ENCODE measurements around the gene GALNT10. TPM values are rescaled to one million over a fixed set of nuclear protein-coding genes. Genes with fewer than 3 reads are reported as not detected.

The GALNT10 gene
- total RNA-seq, 1 donor from 2014 or later = 93.8 TPM

DNA sequence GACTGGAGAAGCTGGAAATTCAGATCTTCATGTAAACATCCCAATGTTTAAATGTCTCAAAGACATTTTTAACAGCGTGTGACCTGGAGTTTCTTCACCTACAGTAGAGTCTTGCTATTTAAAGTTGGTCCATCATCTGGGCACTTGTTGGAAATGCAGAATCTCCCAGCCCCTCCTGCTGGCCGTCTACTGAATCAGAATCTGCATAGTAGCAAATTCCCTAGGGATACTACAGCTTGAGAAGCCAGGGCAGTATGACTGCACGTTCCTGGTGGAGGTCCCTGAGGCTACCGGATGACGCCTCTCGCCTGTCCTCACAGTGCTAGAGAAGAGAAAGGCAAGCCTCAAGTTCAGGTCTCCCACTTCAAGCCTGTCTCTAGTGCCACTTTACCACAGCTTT lies 271.0 kb downstream of the GALNT10 start:
- DNase-seq (no peak), ATAC-seq (no peak)
- Histone ChIP-seq H3K36me3 (peaks cover 25% of the 10 kb centered on the region), H3K27me3 (no peaks in the 10 kb centered on the region), H3K27ac (no peak overlapping the region), H3K4me3 (no peak overlapping the region), H3K4me1 (no peaks in the 10 kb centered on the region), H3K9me3 (no peaks in the 10 kb centered on the region)
- intact Hi-C loops (cut with DNase I) = no loop called here
- TF ChIP-seq, protein P1, sequence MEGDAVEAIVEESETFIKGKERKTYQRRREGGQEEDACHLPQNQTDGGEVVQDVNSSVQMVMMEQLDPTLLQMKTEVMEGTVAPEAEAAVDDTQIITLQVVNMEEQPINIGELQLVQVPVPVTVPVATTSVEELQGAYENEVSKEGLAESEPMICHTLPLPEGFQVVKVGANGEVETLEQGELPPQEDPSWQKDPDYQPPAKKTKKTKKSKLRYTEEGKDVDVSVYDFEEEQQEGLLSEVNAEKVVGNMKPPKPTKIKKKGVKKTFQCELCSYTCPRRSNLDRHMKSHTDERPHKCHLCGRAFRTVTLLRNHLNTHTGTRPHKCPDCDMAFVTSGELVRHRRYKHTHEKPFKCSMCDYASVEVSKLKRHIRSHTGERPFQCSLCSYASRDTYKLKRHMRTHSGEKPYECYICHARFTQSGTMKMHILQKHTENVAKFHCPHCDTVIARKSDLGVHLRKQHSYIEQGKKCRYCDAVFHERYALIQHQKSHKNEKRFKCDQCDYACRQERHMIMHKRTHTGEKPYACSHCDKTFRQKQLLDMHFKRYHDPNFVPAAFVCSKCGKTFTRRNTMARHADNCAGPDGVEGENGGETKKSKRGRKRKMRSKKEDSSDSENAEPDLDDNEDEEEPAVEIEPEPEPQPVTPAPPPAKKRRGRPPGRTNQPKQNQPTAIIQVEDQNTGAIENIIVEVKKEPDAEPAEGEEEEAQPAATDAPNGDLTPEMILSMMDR (IDR thresholded peaks at IDR 0.05) = no peak

DNA sequence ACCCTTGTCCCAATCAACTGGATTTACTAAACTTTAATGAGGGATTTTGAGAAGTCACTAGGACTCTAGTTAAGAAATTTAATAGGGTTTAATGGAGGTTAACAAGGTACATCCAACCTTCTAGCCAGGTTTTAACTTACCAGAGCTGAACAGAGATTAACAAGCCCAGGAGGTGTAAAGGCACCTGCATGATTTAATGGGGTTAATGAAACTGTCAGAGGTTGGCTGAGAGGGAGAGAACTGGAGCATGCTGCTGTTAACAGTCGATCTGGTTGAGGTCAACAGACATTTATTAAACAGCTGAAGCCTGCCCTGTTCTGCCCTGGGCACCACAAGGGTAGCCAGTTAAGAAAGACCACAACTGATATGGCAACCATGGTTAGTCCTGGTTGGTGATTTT lies 273.9 kb downstream of the GALNT10 start:
- ATAC-seq (no peak), DNase-seq (no peak)
- TF ChIP-seq, protein P1 (IDR thresholded peaks at IDR 0.05) = no peak
- intact Hi-C loops (cut with DNase I) = no loop called here
- Histone ChIP-seq H3K4me1 (no peaks in the 10 kb centered on the region), H3K27ac (no peak overlapping the region), H3K4me3 (no peak overlapping the region), H3K36me3 (no peaks in the 10 kb centered on the region), H3K9me3 (no peaks in the 10 kb centered on the region), H3K27me3 (peaks cover 11% of the 10 kb centered on the region)

DNA sequence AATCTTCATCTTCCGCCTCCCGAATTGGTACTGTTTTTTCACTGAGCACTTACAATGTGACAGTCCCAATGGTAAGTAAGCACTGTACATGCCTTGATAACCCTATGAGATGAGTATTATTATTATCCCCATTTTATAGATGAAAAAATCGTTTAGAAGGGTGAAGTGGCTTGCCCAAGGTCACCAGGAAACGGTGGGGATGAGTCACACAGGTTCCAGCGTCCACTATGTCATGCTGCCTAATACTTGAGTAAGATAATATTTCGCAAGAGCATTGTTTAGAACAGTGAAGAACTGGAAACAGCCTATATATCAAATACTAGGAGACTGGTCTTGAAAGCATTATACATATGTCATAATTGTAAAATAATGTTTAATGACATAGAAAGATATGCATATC lies 274.6 kb downstream of the GALNT10 start:
- Histone ChIP-seq H3K4me3 (no peak overlapping the region), H3K36me3 (no peaks in the 10 kb centered on the region), H3K9me3 (no peaks in the 10 kb centered on the region), H3K4me1 (no peaks in the 10 kb centered on the region), H3K27me3 (peaks cover 18% of the 10 kb centered on the region), H3K27ac (no peak overlapping the region)
- DNase-seq (no peak), ATAC-seq (peak; percentile 50)
- TF ChIP-seq, protein P1 (IDR thresholded peaks at IDR 0.05) = no peak
- intact Hi-C loops (cut with DNase I) = no loop called here

DNA sequence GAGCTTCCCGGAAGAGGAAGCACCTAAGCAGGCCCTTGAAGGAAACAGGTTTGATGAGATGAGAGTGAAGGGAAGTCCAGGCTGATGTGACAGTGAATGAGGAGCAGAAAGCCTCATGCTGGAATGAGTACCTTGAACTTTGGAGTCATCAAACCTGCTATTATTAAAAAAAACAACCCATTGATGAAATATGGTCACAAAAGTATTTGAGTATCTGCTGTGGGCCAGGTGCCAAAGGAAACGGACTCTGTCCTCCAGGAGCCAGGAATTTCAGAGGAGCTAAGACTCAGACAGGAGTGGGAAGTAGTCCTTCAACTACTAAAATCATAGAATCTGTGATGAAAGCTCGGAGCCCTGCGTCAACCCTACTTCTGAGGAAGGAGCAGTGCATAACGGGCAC lies 275.6 kb downstream of the GALNT10 start:
- TF ChIP-seq, protein P1 (IDR thresholded peaks at IDR 0.05) = no peak
- ATAC-seq (no peak), DNase-seq (no peak)
- Histone ChIP-seq H3K27me3 (peaks cover 28% of the 10 kb centered on the region), H3K9me3 (no peaks in the 10 kb centered on the region), H3K36me3 (no peaks in the 10 kb centered on the region), H3K4me3 (no peak overlapping the region), H3K27ac (no peak overlapping the region), H3K4me1 (no peaks in the 10 kb centered on the region)
- intact Hi-C loops (cut with DNase I) = no loop called here

DNA sequence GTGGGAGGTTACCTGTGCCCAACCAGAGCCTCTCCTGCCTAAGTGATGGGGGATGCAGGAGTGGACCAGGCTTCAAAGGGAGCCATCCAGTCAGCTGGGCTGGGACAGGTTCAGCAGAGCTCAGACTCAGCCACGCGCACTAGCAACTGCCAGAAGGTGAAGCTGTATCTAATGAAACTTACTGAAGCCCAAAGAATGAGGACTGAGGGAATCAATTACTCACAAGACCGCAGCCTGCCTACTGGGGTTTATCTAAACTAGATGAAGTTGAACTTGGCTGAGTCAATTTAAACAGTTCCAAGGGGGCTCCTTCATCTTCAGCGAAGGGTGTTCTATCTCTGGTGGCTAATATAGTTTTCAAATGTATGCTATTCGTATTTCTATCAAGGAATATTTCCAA lies 276.1 kb downstream of the GALNT10 start:
- Histone ChIP-seq H3K4me1 (no peaks in the 10 kb centered on the region), H3K9me3 (no peaks in the 10 kb centered on the region), H3K36me3 (no peaks in the 10 kb centered on the region), H3K27ac (no peak overlapping the region), H3K27me3 (peaks cover 33% of the 10 kb centered on the region), H3K4me3 (no peak overlapping the region)
- no peak for DNase-seq
- ATAC-seq = no peak
- TF ChIP-seq, protein P1 (IDR thresholded peaks at IDR 0.05) = no peak
- intact Hi-C loops (cut with DNase I) = no loop called here

DNA sequence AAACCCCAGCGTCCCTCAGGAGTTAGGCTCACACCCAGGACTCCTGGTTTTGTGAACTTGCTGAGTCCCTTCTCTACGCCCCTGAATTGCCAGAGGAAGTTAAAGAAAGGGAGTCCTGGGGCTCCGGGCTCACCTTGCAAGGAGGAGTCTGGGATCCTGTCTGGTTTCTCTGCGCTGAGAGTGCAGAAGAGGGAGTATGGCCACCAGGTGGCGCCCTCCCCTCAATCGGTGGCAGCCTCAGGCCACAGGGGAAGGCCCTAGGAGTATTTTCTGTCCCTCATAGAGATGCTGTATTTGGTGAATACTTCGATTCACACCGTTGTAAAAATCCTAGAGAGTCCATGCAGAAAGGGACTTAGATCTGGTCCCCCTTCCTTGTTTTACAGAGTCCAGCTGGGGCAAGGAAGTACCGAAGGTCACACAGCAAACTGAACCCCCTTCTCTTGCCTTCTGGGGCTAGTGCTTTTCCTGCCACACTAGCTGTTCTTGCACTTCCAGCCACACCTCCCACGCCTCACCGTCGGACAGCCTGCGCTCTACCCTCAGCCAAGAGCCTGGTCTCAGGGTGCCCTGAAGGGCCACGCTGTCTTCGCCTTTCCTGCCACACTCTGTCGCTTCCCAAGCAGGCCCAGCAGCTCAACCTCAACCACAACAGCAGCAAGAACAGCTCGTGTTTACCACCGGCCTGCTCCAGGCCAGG lies 277.3 kb downstream of the GALNT10 start:
- Histone ChIP-seq H3K9me3 (no peaks in the 10 kb centered on the region), H3K4me3 (no peak overlapping the region), H3K27ac (no peak overlapping the region), H3K4me1 (no peaks in the 10 kb centered on the region), H3K27me3 (peaks cover 45% of the 10 kb centered on the region), H3K36me3 (no peaks in the 10 kb centered on the region)
- intact Hi-C loops (cut with DNase I) = no loop called here
- DNase-seq = peak; percentile 89
- ATAC-seq = peak; percentile 97
- TF ChIP-seq, protein P1 (IDR thresholded peaks at IDR 0.05) = peak; percentile 95

Measured in upper lobe of right lung (tissue), 1 donor.